Osteocyte (in vitro differentiated cells): ENCODE data around the gene ZBTB49. TPM values are rescaled to one million over a fixed set of nuclear protein-coding genes. Genes with fewer than 3 reads are reported as not detected.

Experiments used
- DNase-seq: peaks from one replicate; pipeline ENCODE4 v3.0.0; 2021; ENCODE audit warnings: mixed read lengths; ENCODE audit not compliant: unreplicated experiment; ENCODE audit errors: extremely low spot score
- H3K27ac Mint-ChIP-seq: one replicate; pipeline ENCODE4 v1.8.0; 2021; ENCODE audit warnings: mild to moderate bottlenecking, mixed read lengths; ENCODE audit not compliant: unreplicated experiment
- H3K27me3 Mint-ChIP-seq: one replicate; pipeline ENCODE4 v1.8.0; 2021; ENCODE audit warnings: mixed read lengths; ENCODE audit not compliant: unreplicated experiment
- H3K36me3 Mint-ChIP-seq: one replicate; pipeline ENCODE4 v1.8.0; 2021; ENCODE audit warnings: mixed read lengths; ENCODE audit not compliant: unreplicated experiment
- H3K4me1 Mint-ChIP-seq: one replicate; pipeline ENCODE4 v1.8.0; 2021; ENCODE audit warnings: mixed read lengths; ENCODE audit not compliant: unreplicated experiment
- H3K4me3 Mint-ChIP-seq: one replicate; pipeline ENCODE4 v1.8.0; 2021; ENCODE audit warnings: mild to moderate bottlenecking, moderate library complexity, mixed read lengths; ENCODE audit not compliant: unreplicated experiment
- H3K9me3 Mint-ChIP-seq: one replicate; pipeline ENCODE4 v1.8.0; 2021; ENCODE audit warnings: mixed read lengths; ENCODE audit not compliant: unreplicated experiment
- CTCF ChIP-seq: fragments of 200-600 bp; sonication (generic); IDR thresholded peaks from 2 replicates; pipeline ENCODE4 v1.5.0; 2021; ENCODE audit warnings: antibody characterized with exemption, mild to moderate bottlenecking, moderate library complexity
- total RNA-seq: library from RNA; stranded (reverse); gene quantifications from 2 replicates; pipeline ENCODE4 v1.2.1, GENCODE V29; 2021

ZBTB49 gene
- total RNA-seq, 1 donor from 2014 or later = 6.4 TPM

- no peaks in the 10 kb centered on the region for H3K4me1 Mint-ChIP-seq
- DNase-seq = no peak
- no peak for TF ChIP-seq CTCF
- H3K27me3 Mint-ChIP-seq = peaks cover 36% of the 10 kb centered on the region
- no peaks in the 10 kb centered on the region for H3K9me3 Mint-ChIP-seq
- H3K36me3 Mint-ChIP-seq = no peaks in the 10 kb centered on the region
- H3K4me3 Mint-ChIP-seq = no peak overlapping the region
- no peak overlapping the region for H3K27ac Mint-ChIP-seq
Observed at GRCh38 chr4:4355302-4355701, 65.3 kb downstream of the ZBTB49 start.

GRCh38 chr4:4356106-4357041 is 66.3 kb downstream of the ZBTB49 start:
- no peak for TF ChIP-seq CTCF
- no peak overlapping the region for H3K27ac Mint-ChIP-seq
- H3K4me3 Mint-ChIP-seq = no peak overlapping the region
- no peaks in the 10 kb centered on the region for H3K36me3 Mint-ChIP-seq
- H3K4me1 Mint-ChIP-seq = no peaks in the 10 kb centered on the region
- H3K27me3 Mint-ChIP-seq = peaks cover 40% of the 10 kb centered on the region
- DNase-seq = no peak
- H3K9me3 Mint-ChIP-seq = no peaks in the 10 kb centered on the region

DNA sequence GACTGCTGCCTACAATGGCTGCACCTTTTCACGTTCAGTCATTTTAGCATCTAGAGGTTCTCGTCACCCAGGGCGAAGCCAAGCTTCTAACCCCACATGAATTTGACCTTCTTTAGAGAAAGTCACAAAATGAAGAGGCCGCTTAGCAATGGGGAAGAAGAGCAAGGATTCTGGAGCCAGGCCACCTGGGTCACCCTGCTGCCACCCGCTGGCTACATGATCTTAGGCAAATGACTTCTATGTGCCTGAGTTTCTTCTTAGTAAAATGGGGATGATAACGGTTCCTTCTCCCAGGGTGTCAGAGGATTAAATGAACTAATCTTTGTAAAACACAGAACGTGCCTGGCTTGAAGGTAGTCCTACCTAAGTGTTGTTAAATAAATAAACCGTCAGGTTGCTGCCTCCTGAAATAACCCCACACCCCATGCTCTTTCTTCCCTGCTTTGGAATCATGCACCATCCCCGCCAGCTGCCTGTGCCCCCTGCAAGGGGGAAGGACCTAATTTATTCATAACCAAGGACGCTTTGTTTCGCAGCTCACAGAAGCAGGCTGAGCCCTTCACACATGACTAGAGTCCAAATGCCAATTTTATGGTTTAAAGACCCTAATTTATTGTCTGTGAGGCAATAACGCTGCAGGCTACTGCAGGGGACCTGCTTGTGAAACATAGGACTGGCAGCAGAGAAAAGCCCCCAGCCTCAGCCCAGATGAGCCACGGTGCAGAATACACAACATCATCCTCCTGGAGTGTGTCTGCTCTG is 68.2 kb downstream of the ZBTB49 start:
- Mint-ChIP-seq H3K27ac (no peak overlapping the region), H3K9me3 (no peaks in the 10 kb centered on the region), H3K4me3 (no peak overlapping the region), H3K27me3 (peaks cover 43% of the 10 kb centered on the region), H3K4me1 (no peaks in the 10 kb centered on the region), H3K36me3 (no peaks in the 10 kb centered on the region)
- DNase-seq = no peak
- TF ChIP-seq CTCF = no peak

DNA sequence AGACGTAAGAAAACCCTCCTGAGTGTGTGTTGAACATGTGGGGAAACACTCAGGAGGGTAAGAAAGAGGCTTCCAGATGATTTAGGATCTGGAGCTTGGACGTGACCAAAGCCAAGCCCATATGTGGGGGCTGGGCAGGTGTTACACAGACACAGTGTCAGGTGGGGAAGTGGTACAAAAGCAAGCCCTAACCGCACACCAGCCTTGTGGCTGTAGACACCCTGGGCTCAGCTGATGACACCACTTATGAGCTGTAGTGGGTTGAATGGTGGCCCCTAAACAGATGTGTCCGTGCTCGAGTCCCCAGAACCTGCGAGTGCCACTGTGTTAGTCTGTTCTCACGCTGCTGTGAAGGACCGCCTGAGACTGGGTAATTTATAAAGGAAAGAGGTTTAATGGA is 71.8 kb downstream of the ZBTB49 start:
- Mint-ChIP-seq H3K9me3 (peaks cover 3% of the 10 kb centered on the region), H3K27ac (no peak overlapping the region), H3K4me1 (no peaks in the 10 kb centered on the region), H3K36me3 (no peaks in the 10 kb centered on the region), H3K27me3 (peaks cover 28% of the 10 kb centered on the region), H3K4me3 (no peak overlapping the region)
- DNase-seq = no peak
- no peak for TF ChIP-seq CTCF
